PC-3 (cell line): ENCODE data around the gene CNGA1. TPM values are rescaled to one million over a fixed set of nuclear protein-coding genes. Genes with fewer than 3 reads are reported as not detected.

Experiments
- ATAC-seq: fragments of 200-7000 bp; cut with Tn5 transposase; 2 replicates; pipeline ENCODE4 v1.9.1; 2020; ENCODE audit warnings: mild to moderate bottlenecking, moderate library complexity
- BruUV-seq: library from RNA; stranded (reverse); fragments of 400-500 nt; replicated peaks from 2 replicates; lab custom pipeline; 2021; lab: Mats Ljungman, UMichigan
- CTCF ChIA-PET: fragments of 300-600 bp; sonication (Branson Sonifier 250); formaldehyde crosslinking; loops from one replicate; lab custom pipeline; 2022; ENCODE audit warnings: antibody characterized with exemption; lab: Charles Lee
- POLR2A ChIA-PET: fragments of 300-600 bp; sonication (Branson Sonifier 250); formaldehyde crosslinking; loops from one replicate; lab custom pipeline; 2022; ENCODE audit warnings: antibody characterized with exemption; ENCODE audit not compliant: unreplicated experiment; lab: Charles Lee
- DNase-seq: peaks from one replicate; pipeline ENCODE4 v3.0.0-alpha.2; 2015
- H2AFZ ChIP-seq: fragments of 300-600 bp; sonication (generic); 2 replicates; pipeline ENCODE4 v1.6.0; 2016; ENCODE audit warnings: antibody characterized with exemption, low read length
- H3F3A ChIP-seq: fragments of 300-600 bp; sonication (generic); one replicate; pipeline ENCODE4 v1.6.0; 2017; ENCODE audit warnings: antibody characterized with exemption, low read length, control low read depth, mild to moderate bottlenecking; ENCODE audit not compliant: unreplicated experiment
- H3K27ac ChIP-seq: fragments of 300-600 bp; sonication (generic); 2 replicates; pipeline ENCODE4 v1.5.1; 2016; ENCODE audit warnings: mild to moderate bottlenecking, low read length
- H3K27me3 ChIP-seq: fragments of 300-600 bp; sonication (generic); 2 replicates; pipeline ENCODE4 v1.6.1; 2016; ENCODE audit warnings: low read length, mixed read lengths
- H3K36me3 ChIP-seq: fragments of 300-600 bp; sonication (generic); 2 replicates; pipeline ENCODE4 v1.6.1; 2016; ENCODE audit warnings: low read depth, mixed run types, low read length, mixed read lengths
- H3K4me1 ChIP-seq: fragments of 300-600 bp; sonication (generic); 2 replicates; pipeline ENCODE4 v1.5.1; 2016; ENCODE audit warnings: low read length; ENCODE audit not compliant: insufficient read depth
- H3K4me2 ChIP-seq: fragments of 300-600 bp; sonication (generic); 2 replicates; pipeline ENCODE4 v1.6.0; 2016; ENCODE audit warnings: low read length
- H3K4me3 ChIP-seq: fragments of 300-600 bp; sonication (generic); 2 replicates; pipeline ENCODE4 v1.5.1; 2016; ENCODE audit warnings: mild to moderate bottlenecking, low read length, mixed read lengths
- H3K79me2 ChIP-seq: fragments of 300-600 bp; sonication (generic); 2 replicates; pipeline ENCODE4 v1.6.1; 2017; ENCODE audit warnings: low read length, mixed read lengths
- H3K9ac ChIP-seq: fragments of 300-600 bp; sonication (generic); 2 replicates; pipeline ENCODE4 v1.6.0; 2016; ENCODE audit warnings: mild to moderate bottlenecking, low read length
- H3K9me2 ChIP-seq: fragments of 300-600 bp; sonication (generic); replicated peaks from 2 replicates; pipeline ENCODE4 v1.6.1; 2016; ENCODE audit warnings: mixed run types, low read length, mixed read lengths
- H3K9me3 ChIP-seq: fragments of 300-600 bp; sonication (generic); 2 replicates; pipeline ENCODE4 v1.6.1; 2016; ENCODE audit warnings: low read length, mixed read lengths
- H4K20me1 ChIP-seq: fragments of 300-600 bp; sonication (generic); 2 replicates; pipeline ENCODE4 v1.6.1; 2016; ENCODE audit warnings: low read length, mixed read lengths
- EZH2 ChIP-seq: fragments of 300-600 bp; sonication (generic); IDR thresholded peaks from one replicate; pipeline ENCODE4 v1.6.1; 2017; ENCODE audit warnings: antibody characterized with exemption, mild to moderate bottlenecking, low read length; ENCODE audit not compliant: unreplicated experiment
- EZH2phosphoT487 ChIP-seq: fragments of 300-600 bp; sonication (generic); IDR thresholded peaks from 2 replicates; pipeline ENCODE4 v1.6.1; 2018; ENCODE audit warnings: mild to moderate bottlenecking, antibody characterized with exemption, low read length, borderline replicate concordance
- intact Hi-C: fragments of 100-400 bp; cut with micrococcal nuclease; formaldehyde crosslinking; loops from 2 replicates; pipeline ENCODE4 v1.9.0; 2023
- total RNA-seq: library from RNA; depleted of rRNA; stranded (reverse); fragments of >200 nt; gene quantifications from 2 replicates; pipeline ENCODE4 v1.2.3, GENCODE V29; 2014
- TF ChIP-seq, protein P1 (sequence below): fragments of 300-600 bp; sonication (generic); conservative IDR thresholded peaks from 2 replicates; pipeline ENCODE4 v1.5.1; 2017; ENCODE audit warnings: antibody characterized with exemption, low read depth, mild to moderate bottlenecking, low read length

CNGA1 gene
- total RNA-seq, 1 experiment from 2014 or later = 1.1 TPM

GRCh38 chr4:47915378-47915777 lies 101.1 kb downstream of the CNGA1 start:
- ChIA-PET CTCF (no interaction called here), POLR2A (no interaction called here)
- DNase-seq = no peak
- Histone ChIP-seq H3F3A (no peaks in the 10 kb centered on the region), H3K9ac (peak overlapping the region; percentile 47), H3K4me3 (peak overlapping the region; percentile 72), H3K4me2 (peak overlapping the region; percentile 92), H3K9me2 (no peaks in the 10 kb centered on the region), H3K27me3 (no peaks in the 10 kb centered on the region), H3K9me3 (no peaks in the 10 kb centered on the region), H3K79me2 (peaks cover 39% of the 10 kb centered on the region), H3K4me1 (peaks cover 25% of the 10 kb centered on the region), H2AFZ (peak overlapping the region; percentile 99), H4K20me1 (peaks cover 9% of the 10 kb centered on the region; the same call in 1 of the 2 replicates), H3K27ac (no peak overlapping the region), H3K36me3 (peaks cover 6% of the 10 kb centered on the region; the same call in 1 of the 2 replicates)
- TF ChIP-seq EZH2 (no peak), EZH2phosphoT487 (no peak)
- TF ChIP-seq, protein P1, sequence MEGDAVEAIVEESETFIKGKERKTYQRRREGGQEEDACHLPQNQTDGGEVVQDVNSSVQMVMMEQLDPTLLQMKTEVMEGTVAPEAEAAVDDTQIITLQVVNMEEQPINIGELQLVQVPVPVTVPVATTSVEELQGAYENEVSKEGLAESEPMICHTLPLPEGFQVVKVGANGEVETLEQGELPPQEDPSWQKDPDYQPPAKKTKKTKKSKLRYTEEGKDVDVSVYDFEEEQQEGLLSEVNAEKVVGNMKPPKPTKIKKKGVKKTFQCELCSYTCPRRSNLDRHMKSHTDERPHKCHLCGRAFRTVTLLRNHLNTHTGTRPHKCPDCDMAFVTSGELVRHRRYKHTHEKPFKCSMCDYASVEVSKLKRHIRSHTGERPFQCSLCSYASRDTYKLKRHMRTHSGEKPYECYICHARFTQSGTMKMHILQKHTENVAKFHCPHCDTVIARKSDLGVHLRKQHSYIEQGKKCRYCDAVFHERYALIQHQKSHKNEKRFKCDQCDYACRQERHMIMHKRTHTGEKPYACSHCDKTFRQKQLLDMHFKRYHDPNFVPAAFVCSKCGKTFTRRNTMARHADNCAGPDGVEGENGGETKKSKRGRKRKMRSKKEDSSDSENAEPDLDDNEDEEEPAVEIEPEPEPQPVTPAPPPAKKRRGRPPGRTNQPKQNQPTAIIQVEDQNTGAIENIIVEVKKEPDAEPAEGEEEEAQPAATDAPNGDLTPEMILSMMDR = no peak
- BruUV-seq = no TSS peak
- ATAC-seq = no peak
- intact Hi-C loops = no loop called here

DNA sequence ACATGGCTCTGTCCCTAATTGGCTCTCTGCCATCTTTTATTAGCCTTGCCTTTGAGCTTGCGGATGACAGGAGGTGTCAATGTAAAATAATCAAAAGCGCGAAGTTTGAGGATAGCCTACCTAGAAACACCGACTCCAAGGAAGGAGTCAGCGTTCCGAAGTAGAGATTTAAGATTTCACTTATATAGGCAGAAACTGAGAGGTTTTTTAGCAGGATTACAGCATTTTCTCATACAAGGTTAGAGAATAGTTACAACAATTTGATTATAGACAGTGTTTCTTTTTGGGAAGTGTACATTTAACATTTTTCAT lies 101.6 kb downstream of the CNGA1 start:
- no peak for TF ChIP-seq EZH2phosphoT487
- no peak for TF ChIP-seq EZH2
- TF ChIP-seq, protein P1 = no peak
- H3K27me3 ChIP-seq = no peaks in the 10 kb centered on the region
- H3K4me3 ChIP-seq = peak overlapping the region; percentile 72
- no peak overlapping the region for H3K27ac ChIP-seq
- no peak for DNase-seq
- H3K79me2 ChIP-seq = peaks cover 44% of the 10 kb centered on the region
- peaks cover 7% of the 10 kb centered on the region; the same call in 1 of the 2 replicates for H3K36me3 ChIP-seq
- peak overlapping the region; percentile 92 for H3K4me2 ChIP-seq
- BruUV-seq = TSS peak; percentile 48
- peaks cover 9% of the 10 kb centered on the region; the same call in 1 of the 2 replicates for H4K20me1 ChIP-seq
- H3F3A ChIP-seq = no peaks in the 10 kb centered on the region
- H2AFZ ChIP-seq = peak overlapping the region; percentile 99
- POLR2A ChIA-PET = interaction anchor here (0.6 kb wide), 2 partner anchors 390 to 1617 kb away, joined by 3 read pairs; no protein-coding TSS in a partner anchor
- CTCF ChIA-PET = interaction anchor here (1.0 kb wide), 1 partner anchor 19 kb away, joined by 4 read pairs; no protein-coding TSS in a partner anchor
- peak; percentile 3 for ATAC-seq
- H3K9ac ChIP-seq = peak overlapping the region; percentile 47
- no peaks in the 10 kb centered on the region for H3K9me3 ChIP-seq
- no peaks in the 10 kb centered on the region for H3K9me2 ChIP-seq
- H3K4me1 ChIP-seq = peaks cover 25% of the 10 kb centered on the region
- intact Hi-C loops = loop anchor here (1.0 kb wide), 1 partner anchor 165 kb away; no protein-coding TSS in a partner anchor
